H1 (cell line): ENCODE measurements around the gene GYS2. TPM values are rescaled to one million over a fixed set of nuclear protein-coding genes. Genes with fewer than 3 reads are reported as not detected.

Source experiments
- CTCF ChIA-PET: fragments of 300-600 bp; sonication (Branson Sonifier 250); formaldehyde crosslinking; loops from one replicate; lab custom pipeline; 2021; ENCODE audit not compliant: partially characterized antibody; lab: Charles Lee
- POLR2A ChIA-PET: fragments of 300-600 bp; sonication (Branson Sonifier 250); formaldehyde crosslinking; loops from one replicate; lab custom pipeline; 2021; ENCODE audit warnings: inconsistent platforms; ENCODE audit not compliant: partially characterized antibody; lab: Charles Lee
- DNase-seq, 2 experiments: peaks; one replicate each; pipeline versions ENCODE4 v3.0.0 to v3.0.0-alpha.2; 2010 to 2022; ENCODE audit warnings: low spot score in 2 of 2, low read depth in 1 of 2, mixed read lengths in 1 of 2
- FAIRE-seq: peaks from 2 replicates; lab custom pipeline; 2011; peaks lifted over from hg19 to GRCh38; lab: Jason Lieb, UNC
- H2AFZ ChIP-seq: 2 replicates; pipeline ENCODE4 v1.8.1; 2012; ENCODE audit warnings: low read length, inconsistent platforms
- H2AK5ac ChIP-seq: 2 replicates; pipeline ENCODE4 v1.6.1; 2013; ENCODE audit warnings: low read depth, low read length
- H2BK120ac ChIP-seq: replicated peaks from 2 replicates; pipeline ENCODE3; 2013; ENCODE audit warnings: low read depth, low read length, inconsistent platforms
- H2BK12ac ChIP-seq: 2 replicates; pipeline ENCODE4 v1.6.1; 2013; ENCODE audit warnings: low read depth, low read length
- H2BK15ac ChIP-seq: 2 replicates; pipeline ENCODE4 v1.6.1; 2013; ENCODE audit warnings: low read length
- H2BK20ac ChIP-seq: 2 replicates; pipeline ENCODE4 v1.6.1; 2013; ENCODE audit warnings: low read length
- H2BK5ac ChIP-seq: 2 replicates; pipeline ENCODE4 v1.6.1; 2013; ENCODE audit warnings: low read depth, low read length
- H3K14ac ChIP-seq: 2 replicates; pipeline ENCODE4 v1.6.1; 2013; ENCODE audit warnings: inconsistent platforms; ENCODE audit not compliant: insufficient read length
- H3K18ac ChIP-seq: 2 replicates; pipeline ENCODE4 v1.6.1; 2013; ENCODE audit warnings: low read length; ENCODE audit errors: extremely low read depth
- H3K23ac ChIP-seq: 2 replicates; pipeline ENCODE4 v1.6.1; 2013; ENCODE audit warnings: inconsistent platforms; ENCODE audit not compliant: insufficient read length
- H3K23me2 ChIP-seq: 2 replicates; pipeline ENCODE4 v1.6.1; 2013; ENCODE audit warnings: low read depth, low read length
- H3K27ac ChIP-seq: 2 replicates; pipeline ENCODE4 v1.6.1; 2011; ENCODE audit warnings: low read depth, low read length, inconsistent platforms
- H3K27me3 ChIP-seq, 4 experiments: replicated peaks in 1 of 4; 1 replicate in 1 of 4; 2 replicates in 3 of 4; pipeline versions ENCODE4 v1.6.1 to v1.8.1; 2011 to 2013; ENCODE audit warnings: low read length in 3 of 4, mild to moderate bottlenecking in 3 of 4, inconsistent platforms in 2 of 4, mixed read lengths in 2 of 4, moderate library complexity in 1 of 4; ENCODE audit not compliant: control insufficient read depth in 3 of 4, insufficient read depth in 3 of 4; ENCODE audit errors: extremely low read depth in 1 of 4
- H3K36me3 ChIP-seq, 4 experiments: 2 replicates each; pipeline versions ENCODE4 v1.6.1 to v1.8.1; 2011 to 2013; ENCODE audit warnings: mild to moderate bottlenecking in 4 of 4, low read length in 3 of 4, moderate library complexity in 2 of 4, control low read depth in 1 of 4, inconsistent platforms in 1 of 4; ENCODE audit not compliant: insufficient read depth in 4 of 4, control insufficient read depth in 2 of 4
- H3K4ac ChIP-seq: replicated peaks from 2 replicates; pipeline ENCODE3; 2013; ENCODE audit warnings: low read length, low read depth, mixed read lengths, inconsistent platforms; ENCODE audit not compliant: insufficient read length
- H3K4me1 ChIP-seq, 4 experiments: replicated peaks in 1 of 4; 1 replicate in 1 of 4; 2 replicates in 3 of 4; pipeline versions ENCODE4 v1.6.1 to v1.8.1; 2011 to 2013; ENCODE audit warnings: low read length in 3 of 4, inconsistent platforms in 2 of 4, mixed read lengths in 1 of 4; ENCODE audit not compliant: insufficient read depth in 4 of 4, control insufficient read depth in 3 of 4
- H3K4me2 ChIP-seq, 2 experiments: 2 replicates each; pipeline versions ENCODE4 v1.6.1 to v1.8.1; 2011 to 2013; ENCODE audit warnings: low read depth in 2 of 2, low read length in 2 of 2, control low read depth in 1 of 2, inconsistent platforms in 1 of 2, mild to moderate bottlenecking in 1 of 2; ENCODE audit not compliant: insufficient read depth in 1 of 2
- H3K4me3 ChIP-seq, 4 experiments: fragments of 200-600, 300-600 bp in 1 of 4; sonication (generic), shearing (Covaris generic), sonication (Bioruptor Twin) in 1 of 4; 2 replicates each; pipeline versions ENCODE4 v1.5.1 to v1.8.1; 2011 to 2016; ENCODE audit warnings: low read length in 4 of 4, low read depth in 3 of 4, control low read depth in 2 of 4, inconsistent platforms in 2 of 4, mild to moderate bottlenecking in 2 of 4, mixed read lengths in 1 of 4, moderate library complexity in 1 of 4; ENCODE audit not compliant: insufficient read depth in 2 of 4; ENCODE audit errors: extremely low read depth in 1 of 4
- H3K56ac ChIP-seq: replicated peaks from 2 replicates; pipeline ENCODE3; 2013; ENCODE audit warnings: low read depth, mild to moderate bottlenecking, mixed read lengths, low read length, inconsistent platforms; ENCODE audit not compliant: insufficient read length
- H3K79me1 ChIP-seq: 2 replicates; pipeline ENCODE4 v1.6.1; 2013; ENCODE audit warnings: low read depth, low read length, control low read depth
- H3K79me2 ChIP-seq, 2 experiments: 2 replicates each; pipeline versions ENCODE4 v1.6.1 to v1.8.1; 2012 to 2013; ENCODE audit warnings: low read length in 2 of 2, mild to moderate bottlenecking in 2 of 2, inconsistent platforms in 1 of 2; ENCODE audit not compliant: insufficient read depth in 2 of 2, control insufficient read depth in 1 of 2
- H3K9ac ChIP-seq, 4 experiments: replicated peaks in 1 of 4; 1 replicate in 1 of 4; 2 replicates in 3 of 4; pipeline versions ENCODE4 v1.6.1 to v1.8.1; 2011 to 2013; ENCODE audit warnings: low read depth in 3 of 4, low read length in 3 of 4, control low read depth in 2 of 4, mild to moderate bottlenecking in 2 of 4, moderate library complexity in 2 of 4, inconsistent platforms in 1 of 4; ENCODE audit errors: extremely low read depth in 1 of 4
- H3K9me3 ChIP-seq, 2 experiments: 2 replicates each; pipeline versions ENCODE4 v1.6.1 to v1.8.1; 2012 to 2013; ENCODE audit warnings: mild to moderate bottlenecking in 2 of 2, moderate library complexity in 2 of 2, control low read depth in 1 of 2, inconsistent platforms in 1 of 2, low read depth in 1 of 2, low read length in 1 of 2, mixed read lengths in 1 of 2; ENCODE audit not compliant: insufficient read depth in 2 of 2
- H4K20me1 ChIP-seq, 2 experiments: replicated peaks in 1 of 2; 2 replicates each; pipeline versions ENCODE3 to v1.8.1; 2011 to 2013; ENCODE audit warnings: inconsistent platforms in 2 of 2, low read length in 2 of 2, mild to moderate bottlenecking in 1 of 2; ENCODE audit not compliant: insufficient read depth in 2 of 2, control insufficient read depth in 1 of 2
- H4K5ac ChIP-seq: 2 replicates; pipeline ENCODE4 v1.6.1; 2013; ENCODE audit warnings: low read length, low read depth, mixed read lengths, inconsistent platforms; ENCODE audit not compliant: insufficient read length
- H4K8ac ChIP-seq: 2 replicates; pipeline ENCODE4 v1.8.0; 2013; ENCODE audit warnings: mild to moderate bottlenecking, moderate library complexity, low read length, inconsistent platforms; ENCODE audit not compliant: insufficient read depth; ENCODE audit errors: extremely low read depth
- H4K91ac ChIP-seq: replicated peaks from 2 replicates; pipeline ENCODE3; 2013; ENCODE audit warnings: low read length, mixed read lengths, inconsistent platforms; ENCODE audit not compliant: insufficient read length
- ATF2 ChIP-seq: IDR thresholded peaks from 2 replicates; pipeline ENCODE4 v1.6.1; 2012; ENCODE audit warnings: low read length, inconsistent platforms
- CHD2 ChIP-seq: IDR thresholded peaks from 2 replicates; pipeline ENCODE4 v1.6.1; 2012; ENCODE audit warnings: low read length, improper control_type of control experiment
- HDAC2 ChIP-seq, 2 experiments: fragments of 300-600 bp in 1 of 2; sonication (generic) in 1 of 2; IDR thresholded peaks; 2 replicates each; pipeline ENCODE4 v1.6.1; 2011 to 2012; ENCODE audit warnings: low read depth in 2 of 2, low read length in 2 of 2, mild to moderate bottlenecking in 2 of 2, moderate library complexity in 2 of 2, borderline replicate concordance in 1 of 2, inconsistent platforms in 1 of 2
- RBBP5 ChIP-seq: IDR thresholded peaks from 2 replicates; pipeline ENCODE4 v1.7.1; 2012; ENCODE audit warnings: low read depth, mild to moderate bottlenecking, inconsistent platforms, low read length, moderate library complexity, borderline replicate concordance
- RXRA ChIP-seq: IDR thresholded peaks from 2 replicates; pipeline ENCODE4 v1.6.1; 2011; ENCODE audit warnings: low read depth, mild to moderate bottlenecking, low read length, moderate library complexity; ENCODE audit not compliant: insufficient read depth
- SP4 ChIP-seq: IDR thresholded peaks from 2 replicates; pipeline ENCODE4 v1.6.1; 2012; ENCODE audit warnings: low read length, inconsistent platforms
- USF2 ChIP-seq: IDR thresholded peaks from 2 replicates; pipeline ENCODE4 v1.6.1; 2011; ENCODE audit warnings: low read length, improper control_type of control experiment
- WGBS, 2 experiments: shearing (Covaris generic) in 1 of 2; methylation state at CpG; one replicate each; pipeline versions ENCODE4 v1.1.6 to v1.1.7; 2013 to 2015; ENCODE audit warnings: low lambda C conversion rate in 2 of 2, mixed read lengths in 2 of 2, inconsistent platforms in 1 of 2, low coverage in 1 of 2, missing lambda C conversion rate in 1 of 2; ENCODE audit not compliant: insufficient replicate concordance in 2 of 2, insufficient coverage in 1 of 2, insufficient read length in 1 of 2; ENCODE audit errors: extremely low coverage in 1 of 2, missing lambda C conversion rate in 1 of 2; 5-methylcytosine and 5-hydroxymethylcytosine counted together
- polyA plus RNA-seq, 7 experiments: library from polyadenylated mRNA; depleted of rRNA in 3 of 7; stranded (reverse) in 5 of 7; unstranded in 2 of 7; fragments of >200 nt in 5 of 7; fragments of 200-250 nt in 2 of 7; gene quantifications; 1 replicate in 5 of 7; 2 replicates in 1 of 7; 4 replicates in 1 of 7; pipeline versions ENCODE4 v1.2.1 to v1.2.3, GENCODE V29; 2011 to 2013; ENCODE audit warnings: missing spikeins in 2 of 7, mixed read lengths in 2 of 7
- total RNA-seq: library from RNA; stranded (reverse); fragmentation: NEBNext Ultra II Directional; extraction: Animal tissue kit (Norgen Biotek cat#: 25700); gene quantifications from 2 replicates; pipeline ENCODE4 v1.2.1, GENCODE V29; 2021

GYS2 gene
- total and polyA plus RNA-seq, 2 of the 8 experiments (the other 6 are each of a cell fraction or from before 2014, with no cell fraction given): not detected

GRCh38 chr12:21545557-21545956, 59.1 kb downstream of the GYS2 start:
- Histone ChIP-seq H3K9ac (no peak overlapping the region), H3K23me2 (no peaks in the 10 kb centered on the region; the same call in 1 of the 2 replicates), H3K79me1 (no peaks in the 10 kb centered on the region), H3K4me2 (no peak overlapping the region), H4K91ac (no peak overlapping the region), H3K18ac (no peak overlapping the region), H3K23ac (no peak overlapping the region), H4K8ac (no peak overlapping the region), H3K4ac (no peak overlapping the region), H3K56ac (no peak overlapping the region), H3K9me3 (no peaks in the 10 kb centered on the region), H2AK5ac (no peak overlapping the region), H3K4me3 (no peak overlapping the region), H2AFZ (no peak overlapping the region), H2BK120ac (no peak overlapping the region), H2BK20ac (no peak overlapping the region), H4K5ac (no peak overlapping the region), H3K79me2 (no peaks in the 10 kb centered on the region), H2BK5ac (no peak overlapping the region), H3K27me3 (no peaks in the 10 kb centered on the region), H3K36me3 (no peaks in the 10 kb centered on the region), H2BK15ac (no peak overlapping the region), H4K20me1 (no peaks in the 10 kb centered on the region), H3K14ac (no peak overlapping the region), H3K4me1 (no peaks in the 10 kb centered on the region), H3K27ac (no peak overlapping the region), H2BK12ac (no peak overlapping the region)
- FAIRE-seq (no peak), DNase-seq (no peak)
- ChIA-PET POLR2A (no interaction called here), CTCF (interaction anchor here (0.6 kb wide), 1 partner anchor 29 kb away, joined by 3 read pairs; no protein-coding TSS in a partner anchor)
- TF ChIP-seq CHD2 (no peak), HDAC2 (IDR thresholded peaks at IDR 0.05; ENCODE audit: borderline replicate concordance in 1 of 2, low read depth in 2 of 2, low read length in 2 of 2) (no peak), RXRA (no peak), ATF2 (no peak), SP4 (no peak), RBBP5 (no peak), USF2 (no peak)
- 93% methylated on average over 2 of the region's 2 CpGs; no CpG with 5 or more reads in 1 of the 2 experiments for WGBS, 2 experiments
